Activated CD4-positive, alpha-beta T cell treated with anti-CD3 and anti-CD28 coated beads, Interleukin-2, amount 50 U/mL, for 1 hour (primary cell): ENCODE data around the gene RGL4.

Experiments used
- DNase-seq: peaks from one replicate; pipeline ENCODE4 v3.0.0-alpha.2; 2020

The RGL4 gene

DNA sequence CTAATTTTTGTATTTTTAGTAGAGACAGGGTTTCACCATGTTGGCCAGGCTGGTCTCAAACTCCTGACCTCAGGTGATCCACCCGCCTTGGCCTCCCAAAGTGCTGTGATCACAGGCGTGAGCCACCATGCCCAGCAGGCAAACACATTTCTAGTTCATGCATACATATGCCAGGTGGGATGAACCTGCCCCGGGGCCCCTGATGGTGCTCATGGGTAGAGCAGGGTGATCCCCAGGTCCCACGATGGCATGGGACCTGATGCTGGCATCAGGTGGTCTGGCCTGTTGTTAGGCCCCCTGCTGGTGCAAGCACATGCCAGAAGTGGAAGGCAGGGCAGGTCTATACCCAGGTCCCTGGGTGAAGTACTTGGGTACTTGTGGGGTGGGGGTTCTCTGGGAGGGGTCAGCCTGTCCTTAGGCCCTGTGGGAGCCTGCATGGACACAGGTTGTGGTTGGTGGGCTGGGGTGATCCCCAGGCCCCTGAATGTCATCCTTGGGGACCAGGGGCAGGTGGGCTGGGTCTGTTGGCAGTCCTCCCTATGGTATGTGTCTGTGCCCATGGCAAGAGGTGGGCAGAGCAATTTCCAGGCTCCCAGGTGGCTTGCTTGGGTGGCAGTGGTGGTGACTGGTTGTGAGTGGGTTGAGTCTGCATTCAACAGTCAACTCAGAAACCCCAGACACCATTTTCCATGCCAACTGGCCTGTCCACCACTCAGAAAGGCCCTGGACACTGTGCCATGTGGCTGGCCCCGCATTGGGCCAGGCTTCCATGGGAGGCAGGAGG is 9.6 kb upstream of the RGL4 start:
- no peak for DNase-seq

DNA sequence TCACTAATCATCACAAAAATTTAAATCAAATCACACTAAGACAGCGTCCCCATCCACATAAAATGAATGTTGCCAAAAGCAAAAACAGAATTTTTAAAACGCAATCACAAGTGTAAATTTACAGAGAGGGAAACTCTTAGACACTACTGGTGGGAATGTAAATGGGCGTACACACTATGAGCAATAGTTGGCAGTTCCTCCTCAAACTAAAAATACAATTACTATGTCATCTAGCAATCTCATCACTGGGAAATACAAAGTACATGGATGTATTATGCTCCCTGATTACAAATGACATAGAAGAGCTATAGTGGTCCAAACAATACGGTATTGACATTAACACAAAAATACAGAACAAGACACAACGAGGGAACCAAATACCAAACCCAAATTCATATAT is 8.7 kb upstream of the RGL4 start:
- no peak for DNase-seq

DNA sequence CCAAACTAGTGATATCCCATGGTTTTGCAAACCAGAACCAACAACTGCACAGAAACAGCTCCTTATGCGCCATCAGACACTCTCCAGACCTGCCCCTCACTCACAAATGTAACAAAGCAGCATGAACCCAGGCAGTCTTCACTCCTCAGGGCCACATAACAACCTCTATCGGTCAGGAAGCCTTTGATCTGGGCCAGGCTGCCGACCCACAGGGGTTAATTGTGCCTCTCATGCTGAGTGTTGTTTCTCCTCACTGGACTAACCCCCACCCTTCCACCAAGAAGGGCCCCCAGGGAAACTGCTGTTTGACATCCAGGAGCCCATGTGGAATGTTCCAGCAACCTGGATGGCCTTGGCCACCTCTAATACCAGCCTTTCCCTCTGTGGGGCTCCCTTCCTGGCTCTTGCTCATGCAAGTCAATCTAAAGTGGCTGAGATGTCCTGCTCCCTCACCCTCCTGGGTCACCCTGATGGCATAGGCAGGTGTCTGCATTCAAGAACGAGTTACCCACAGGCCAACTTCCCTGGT is 7.9 kb upstream of the RGL4 start:
- DNase-seq: no peak

DNA sequence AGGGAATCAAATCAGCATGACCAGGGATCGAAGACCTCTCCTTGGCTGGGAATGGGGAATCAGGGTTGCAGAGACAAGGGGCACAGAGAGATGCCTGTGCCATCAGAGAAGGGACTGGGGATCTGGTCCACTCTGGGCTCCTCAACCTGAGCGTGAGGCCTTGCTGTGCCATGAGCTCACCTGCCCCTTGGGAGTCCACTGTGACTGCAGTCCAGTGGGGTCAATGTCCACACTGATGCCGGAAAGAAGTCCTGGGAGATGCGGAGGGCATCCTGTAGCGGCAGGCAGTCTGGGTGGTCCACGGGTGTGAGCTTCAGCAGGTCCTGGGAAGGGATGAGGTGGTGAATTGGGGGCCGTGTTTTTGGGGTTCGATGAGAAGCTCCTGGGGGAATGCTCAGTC is 7.3 kb upstream of the RGL4 start:
- DNase-seq: no peak

DNA sequence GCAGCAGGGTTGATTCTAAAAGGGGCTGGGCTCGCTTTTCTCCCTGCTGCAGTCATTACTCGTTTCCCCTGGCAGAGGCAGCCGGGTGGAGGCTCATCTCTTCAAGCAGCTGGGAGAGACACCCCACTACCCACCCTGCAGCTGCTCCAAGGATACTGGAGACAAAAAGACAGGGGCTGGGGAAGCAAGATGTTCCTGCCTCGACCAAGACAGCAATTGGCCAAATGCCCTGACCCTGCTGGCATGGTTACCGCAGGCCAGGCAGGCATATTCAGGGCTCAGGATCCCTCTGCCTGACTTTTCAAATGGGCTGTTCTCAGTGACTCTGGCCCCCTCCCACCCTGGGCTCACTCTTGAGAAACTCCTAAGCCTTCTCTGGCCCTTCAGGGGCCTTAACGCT is 6.8 kb upstream of the RGL4 start:
- no peak for DNase-seq

DNA sequence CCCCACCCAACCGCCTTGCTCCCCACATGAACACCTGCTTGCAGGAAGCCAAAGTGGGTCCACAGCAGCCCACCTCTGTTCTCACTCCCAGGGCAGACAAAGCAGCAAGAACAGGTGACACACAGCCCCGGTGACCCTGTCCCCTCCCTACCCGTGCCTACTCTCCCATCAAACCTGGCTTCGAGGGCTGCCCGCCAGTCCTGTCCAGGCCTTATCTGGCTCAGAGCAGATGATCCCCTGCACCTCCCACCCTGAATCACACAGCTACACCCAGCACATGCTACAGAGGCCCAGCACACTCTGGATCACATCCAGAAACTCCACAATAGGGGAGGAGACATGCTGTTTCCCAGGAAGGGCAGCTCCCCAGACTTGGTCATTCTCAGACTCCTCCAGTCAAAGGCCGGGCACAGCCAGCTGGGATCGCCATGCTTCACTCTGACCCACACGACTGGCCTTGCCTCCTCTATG is 6.2 kb upstream of the RGL4 start:
- DNase-seq: no peak

DNA sequence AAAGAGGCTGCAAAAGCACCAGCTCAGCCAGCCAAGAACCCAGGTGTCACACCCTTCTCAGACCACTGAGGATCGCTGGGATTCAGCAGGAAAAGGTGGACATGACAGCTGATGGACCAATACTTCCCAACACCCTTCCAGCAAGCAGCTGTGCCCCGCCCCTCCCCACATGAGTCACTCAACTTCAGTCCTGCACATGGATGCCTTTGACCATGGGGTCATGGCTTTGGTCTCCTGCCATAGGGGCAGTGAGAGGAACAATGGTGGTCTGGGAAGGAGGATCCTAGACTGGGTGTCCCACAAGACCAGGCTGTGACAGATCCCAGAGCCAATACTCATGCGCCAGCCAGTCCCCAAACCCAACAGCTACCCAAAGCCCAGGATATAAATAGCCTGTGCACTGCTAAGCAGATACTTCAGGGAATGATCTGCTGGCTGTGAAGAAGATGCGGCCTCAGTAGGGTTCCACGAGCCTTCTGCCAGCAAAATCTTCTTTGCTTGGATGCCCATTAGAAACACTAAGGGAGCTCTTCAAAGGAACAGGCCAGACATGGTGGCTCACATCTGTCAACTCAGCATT is 5.5 kb upstream of the RGL4 start:
- DNase-seq: no peak

DNA sequence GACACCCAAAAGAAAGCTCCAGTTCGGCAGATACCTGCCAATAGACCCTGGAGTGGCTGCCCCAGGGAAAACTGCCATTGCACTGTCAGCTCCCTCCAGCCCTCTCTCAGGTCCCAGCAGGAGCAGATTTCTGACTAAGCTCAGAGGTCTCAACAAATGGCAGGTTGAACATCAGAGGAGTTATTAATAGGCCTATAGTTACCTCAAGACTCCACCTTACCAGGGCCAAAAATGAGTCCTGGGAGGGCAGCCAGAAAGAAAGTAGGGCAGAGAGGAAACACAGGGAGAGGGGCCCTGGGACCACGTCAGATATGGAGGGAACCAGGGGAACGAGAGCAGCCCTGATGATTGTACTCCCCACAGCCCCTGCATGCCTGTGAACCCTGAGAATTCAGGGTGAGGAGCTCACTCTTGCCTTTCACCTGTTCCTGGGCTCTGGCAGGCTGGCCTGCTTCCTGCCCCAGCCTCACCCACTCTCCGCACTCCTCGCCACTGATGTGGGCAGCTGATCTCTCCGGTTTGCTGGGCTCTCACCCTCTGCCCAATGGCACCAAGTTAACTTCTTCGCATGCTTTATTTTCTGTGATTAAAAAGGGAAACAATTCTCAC is 4.3 kb upstream of the RGL4 start:
- DNase-seq: no peak

DNA sequence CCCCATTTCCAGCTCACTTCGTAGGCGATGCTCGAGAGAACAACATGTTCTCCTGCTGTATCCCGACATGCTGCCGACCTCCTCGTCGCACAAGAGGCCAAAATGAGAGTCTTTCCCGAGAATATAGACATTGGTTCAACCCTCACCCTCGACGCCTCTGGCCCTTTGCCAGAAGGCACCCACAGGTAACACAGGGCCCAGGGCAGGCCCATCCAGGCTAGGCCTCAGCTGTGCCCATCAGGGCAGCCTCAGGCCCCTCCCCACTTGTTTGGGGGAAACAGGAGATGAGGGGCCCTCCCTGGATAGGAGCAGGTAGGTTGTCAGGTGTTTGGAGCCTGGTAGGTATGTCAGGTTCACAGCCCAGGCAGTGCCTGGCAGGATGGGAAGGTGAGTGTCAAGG is 2.7 kb upstream of the RGL4 start:
- DNase-seq: no peak

DNA sequence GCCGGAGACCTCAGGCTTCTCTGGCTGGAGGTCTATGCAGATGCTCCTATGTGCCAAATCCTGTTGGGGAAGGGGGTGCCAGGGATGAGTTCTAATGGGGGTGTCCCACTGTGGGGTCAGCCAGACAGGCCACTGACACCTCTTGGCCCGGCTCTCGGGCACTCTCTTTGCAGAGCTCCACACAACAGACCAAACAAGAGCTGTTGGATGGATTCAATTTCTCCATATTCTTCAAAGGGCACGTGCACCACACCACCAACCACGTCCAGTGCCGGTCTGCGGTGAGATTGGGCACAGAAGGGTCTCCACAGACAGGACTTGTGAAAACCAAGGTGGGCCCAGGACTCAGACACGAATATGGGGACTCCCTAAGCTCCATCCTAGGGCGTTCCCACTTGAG is 2.2 kb upstream of the RGL4 start:
- DNase-seq: no peak

DNA sequence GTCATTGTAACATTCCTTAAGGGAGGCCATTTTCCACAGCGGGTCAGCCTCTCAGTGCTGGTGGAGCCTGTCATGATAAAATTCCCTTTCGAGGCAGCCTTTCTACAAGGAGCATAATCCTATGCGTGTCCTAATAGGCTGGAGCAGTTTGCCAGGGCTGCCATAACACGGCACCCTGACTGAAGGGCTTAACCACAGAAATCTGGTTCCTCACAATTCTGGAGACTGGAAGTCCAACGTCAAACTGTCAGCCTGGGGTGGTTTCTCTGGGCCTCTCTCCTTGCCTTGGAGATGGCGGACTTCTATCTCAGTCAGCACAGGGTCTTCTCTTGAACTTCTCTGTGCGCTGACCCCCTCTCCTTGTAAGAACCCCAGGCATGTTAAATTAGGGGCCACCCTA is 1.4 kb upstream of the RGL4 start:
- no peak for DNase-seq

DNA sequence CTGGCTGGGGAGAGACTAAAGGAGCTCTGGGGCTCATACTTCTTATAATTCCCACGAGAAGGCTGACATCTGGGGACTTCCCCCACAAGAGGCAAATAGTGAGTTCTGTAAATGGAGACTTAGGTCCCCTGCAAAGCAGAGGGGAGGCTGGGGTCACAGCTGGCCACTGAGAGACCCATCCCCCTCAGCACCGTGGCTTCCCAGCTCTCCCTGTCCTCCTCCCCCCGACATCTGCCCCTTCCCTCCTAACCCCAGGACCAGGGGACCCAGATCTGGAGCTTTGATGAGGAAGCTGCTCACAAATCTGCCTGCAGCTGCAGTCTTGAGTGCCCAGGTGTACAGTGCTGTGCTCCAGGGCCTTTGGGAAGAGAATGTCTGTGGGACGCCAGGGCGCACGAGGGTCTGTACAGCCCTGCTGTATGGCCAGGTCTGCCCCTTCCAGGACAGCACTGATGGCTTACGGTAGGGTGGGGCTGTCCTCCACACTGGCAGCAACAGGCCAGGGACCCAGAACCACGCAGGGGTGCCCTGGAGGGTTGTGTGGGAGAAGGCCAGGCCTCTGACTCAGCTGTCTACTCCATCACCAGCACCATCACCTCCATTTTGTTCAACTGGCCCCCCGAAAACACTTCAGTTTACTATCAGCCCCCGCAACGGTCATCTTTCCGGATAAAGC is 1.1 kb downstream of the RGL4 start:
- DNase-seq: no peak

DNA sequence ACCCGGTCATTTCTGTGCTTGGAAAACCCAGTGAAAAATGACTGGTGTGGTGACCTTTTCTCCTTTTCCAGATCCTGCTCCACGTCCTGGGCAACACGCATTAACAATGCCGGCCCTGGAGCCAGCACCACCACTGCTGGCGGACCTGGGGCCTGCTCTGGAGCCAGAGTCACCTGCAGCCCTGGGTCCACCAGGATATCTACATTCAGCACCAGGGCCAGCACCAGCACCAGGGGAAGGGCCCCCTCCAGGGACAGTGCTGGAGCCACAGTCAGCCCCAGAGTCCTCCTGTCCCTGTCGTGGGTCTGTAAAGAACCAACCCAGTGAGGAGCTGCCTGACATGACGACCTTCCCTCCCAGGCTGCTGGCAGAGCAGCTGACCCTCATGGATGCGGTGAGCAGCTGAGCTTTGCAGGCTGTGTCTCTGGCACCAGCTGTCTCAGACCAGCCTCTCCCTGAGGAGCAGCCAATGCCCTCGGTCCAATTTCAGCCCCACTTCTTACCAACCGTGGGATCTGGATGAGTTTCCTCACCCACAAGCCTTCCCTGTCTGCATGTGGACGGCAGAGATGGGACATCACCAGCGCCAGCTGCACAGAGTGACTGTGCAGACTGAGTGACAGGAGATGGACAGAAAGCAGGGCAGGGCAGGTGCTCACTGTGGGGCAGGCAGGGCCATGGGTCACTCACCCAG is 1.9 kb downstream of the RGL4 start:
- no peak for DNase-seq

DNA sequence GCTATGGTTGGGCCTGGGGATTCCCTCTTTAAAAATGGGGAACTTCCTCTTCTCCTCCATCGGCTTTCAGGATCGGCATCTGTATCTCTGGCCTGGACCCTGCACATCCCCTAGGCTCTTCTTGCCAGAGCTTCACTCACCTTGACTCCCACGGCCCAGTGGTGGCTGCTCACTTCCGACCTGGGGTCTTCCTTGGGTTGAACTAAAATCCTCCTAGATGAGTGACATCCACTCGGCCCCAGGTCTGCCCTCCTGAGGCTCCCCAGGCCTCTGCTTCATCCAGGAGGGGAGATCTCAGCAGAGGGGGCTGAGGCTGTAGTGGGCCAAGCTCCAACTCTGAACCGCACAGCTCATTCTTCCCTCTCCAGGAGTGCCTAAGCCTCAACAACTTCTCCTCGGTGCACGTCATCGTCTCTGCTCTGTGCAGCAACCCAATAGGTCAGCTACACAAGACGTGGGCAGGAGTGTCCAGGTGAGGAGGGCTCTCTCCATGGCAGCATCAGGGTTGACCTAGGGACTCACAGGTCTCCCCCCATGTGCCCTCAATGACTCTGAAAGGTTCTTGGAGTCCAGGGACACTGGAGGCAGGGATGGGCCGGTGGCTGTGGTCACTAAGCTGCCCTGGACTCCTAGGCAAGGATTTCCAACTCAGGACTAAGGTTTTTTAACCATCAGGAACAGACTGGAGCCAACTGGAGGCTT is 3.3 kb downstream of the RGL4 start:
- DNase-seq: no peak

DNA sequence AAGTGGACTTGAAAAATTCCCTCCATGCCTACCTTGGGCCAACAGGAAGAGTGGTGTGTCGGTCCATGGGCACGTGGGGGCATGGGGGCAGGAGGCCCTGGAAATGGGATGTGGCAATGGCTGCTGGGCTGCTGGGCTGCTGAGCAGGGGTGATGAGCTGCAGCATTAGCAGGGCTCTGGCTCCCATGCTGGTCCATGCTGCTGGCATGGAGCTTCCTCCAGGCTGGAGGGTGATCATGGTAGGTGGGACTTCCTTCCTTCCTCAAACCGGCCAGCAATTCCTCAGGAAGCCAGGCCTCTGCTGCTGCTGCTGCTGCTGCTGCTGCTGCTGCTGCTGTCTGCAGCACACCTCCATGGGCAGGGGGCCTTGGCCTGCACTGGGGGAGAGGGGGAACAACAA is 4.3 kb downstream of the RGL4 start:
- DNase-seq: no peak

DNA sequence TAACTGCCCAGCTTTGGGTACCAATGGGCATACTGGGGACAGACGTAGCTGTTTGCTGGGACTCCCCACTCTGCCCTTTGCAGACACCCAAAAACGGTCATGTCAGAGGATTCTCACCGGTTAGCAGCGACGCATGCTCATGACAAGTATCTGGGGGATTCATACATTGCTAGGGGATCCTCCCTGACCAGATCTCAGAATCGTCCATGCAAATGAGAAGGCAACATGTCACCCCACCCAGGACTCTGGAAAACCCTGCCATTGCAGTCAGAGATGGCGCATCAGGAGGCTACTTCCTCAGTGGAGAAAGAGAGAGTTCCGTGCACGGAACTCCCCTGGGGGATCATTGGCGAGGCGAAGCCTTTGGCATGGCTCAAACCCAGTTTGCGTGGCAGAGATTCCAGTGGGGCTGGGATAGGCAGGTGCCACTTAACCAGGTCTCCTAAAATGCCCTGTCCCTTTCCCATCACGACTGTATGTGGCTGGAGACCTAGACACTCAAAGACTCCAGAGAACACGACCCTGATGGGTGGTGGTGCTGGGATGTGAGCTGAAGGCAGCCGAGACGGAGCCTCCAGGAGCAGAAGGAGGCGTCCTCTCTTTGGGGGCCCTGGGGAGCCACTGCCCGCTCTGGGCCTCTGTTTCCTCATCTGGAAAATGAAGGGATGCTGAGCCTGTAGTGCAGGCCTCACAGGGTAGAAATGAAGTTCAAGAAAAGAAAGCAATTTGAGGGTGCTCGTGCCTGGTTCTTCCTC is 4.9 kb downstream of the RGL4 start:
- DNase-seq: no peak

DNA sequence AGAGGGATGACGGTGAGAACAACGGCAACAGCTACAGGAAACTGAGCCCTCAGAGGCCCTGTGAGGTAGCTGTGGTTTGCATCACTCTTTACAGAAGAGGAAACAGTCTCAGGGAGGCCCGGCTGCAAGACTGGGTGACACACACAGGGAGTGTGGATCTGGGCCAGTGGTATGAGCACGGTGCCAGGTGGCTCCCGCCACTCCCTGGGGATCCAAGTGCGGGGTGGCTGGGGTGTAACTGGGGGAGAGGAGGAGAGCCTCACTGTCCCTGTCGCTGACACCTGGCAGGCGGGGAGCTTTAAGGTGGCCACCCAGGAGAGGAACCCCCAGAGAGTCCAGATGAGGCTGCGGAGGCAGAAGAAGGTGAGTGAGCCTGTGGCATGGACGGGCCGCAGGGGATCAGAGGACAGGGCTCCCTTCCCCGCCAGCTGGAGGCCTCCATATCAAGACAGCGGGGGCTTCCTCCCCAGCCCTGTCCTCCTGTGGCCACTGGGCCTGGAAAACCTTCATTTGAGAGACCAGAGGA is 5.6 kb downstream of the RGL4 start:
- DNase-seq: peak; percentile 75

DNA sequence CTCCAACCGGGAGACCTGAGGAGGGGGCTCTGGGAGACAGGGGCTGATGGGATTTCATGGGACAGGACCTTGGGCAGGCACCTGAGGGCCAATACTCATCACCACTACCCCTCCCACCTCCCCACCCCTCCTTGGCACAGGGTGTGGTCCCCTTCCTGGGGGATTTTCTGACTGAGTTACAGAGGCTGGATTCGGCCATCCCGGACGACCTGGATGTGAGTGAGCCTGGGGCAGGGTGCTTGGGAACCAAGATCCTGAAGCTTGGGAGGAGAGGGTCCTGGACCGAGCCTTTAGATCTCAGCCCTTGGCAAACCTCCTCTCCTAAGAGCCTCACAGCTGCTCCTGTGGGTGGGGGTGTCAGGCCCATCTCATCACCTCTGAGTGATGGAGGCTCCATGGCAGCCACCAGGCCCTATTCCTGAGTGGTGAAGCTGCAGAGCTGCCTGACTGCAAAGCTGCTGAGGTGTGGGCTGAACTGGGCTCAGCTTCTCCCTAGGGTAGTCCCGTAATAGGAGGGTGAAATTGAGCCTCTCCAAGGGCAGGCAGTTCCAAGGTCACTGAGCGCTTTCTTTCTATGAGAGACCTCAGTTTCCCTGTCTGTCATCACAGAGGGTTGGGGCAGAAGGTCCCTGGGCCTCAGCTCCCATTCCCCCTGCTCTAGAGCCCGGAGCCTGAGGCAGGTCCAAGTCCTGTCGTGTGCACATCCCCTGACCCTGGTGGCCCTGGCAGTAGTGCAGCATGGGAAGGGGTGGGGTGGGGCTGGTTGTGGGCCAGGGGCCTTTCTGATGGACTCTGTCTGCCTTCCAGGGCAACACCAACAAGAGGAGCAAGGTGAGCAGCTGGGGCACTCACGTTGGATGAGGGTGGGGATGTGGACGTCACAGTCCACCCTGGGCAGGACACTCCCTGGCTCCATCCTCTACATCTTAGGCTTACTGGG is 6.5 kb downstream of the RGL4 start:
- no peak for DNase-seq

DNA sequence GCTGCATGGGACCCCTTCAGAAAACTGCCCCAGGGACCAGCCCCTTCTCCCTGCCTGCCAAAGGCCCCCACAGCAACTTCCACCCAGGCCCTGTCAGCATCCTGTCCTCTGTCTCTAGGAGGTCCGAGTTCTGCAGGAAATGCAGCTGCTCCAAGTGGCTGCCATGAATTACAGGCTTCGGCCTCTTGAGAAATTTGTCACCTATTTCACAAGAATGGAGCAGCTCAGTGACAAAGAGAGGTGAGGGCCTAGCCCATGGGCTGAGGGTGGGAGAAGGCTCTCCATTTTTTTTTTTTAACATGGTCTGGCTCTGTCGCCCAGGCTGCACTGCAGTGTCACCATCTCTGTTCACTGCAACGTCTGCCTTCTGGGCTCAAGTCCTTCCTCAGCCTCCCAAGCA is 7.3 kb downstream of the RGL4 start:
- DNase-seq: no peak

DNA sequence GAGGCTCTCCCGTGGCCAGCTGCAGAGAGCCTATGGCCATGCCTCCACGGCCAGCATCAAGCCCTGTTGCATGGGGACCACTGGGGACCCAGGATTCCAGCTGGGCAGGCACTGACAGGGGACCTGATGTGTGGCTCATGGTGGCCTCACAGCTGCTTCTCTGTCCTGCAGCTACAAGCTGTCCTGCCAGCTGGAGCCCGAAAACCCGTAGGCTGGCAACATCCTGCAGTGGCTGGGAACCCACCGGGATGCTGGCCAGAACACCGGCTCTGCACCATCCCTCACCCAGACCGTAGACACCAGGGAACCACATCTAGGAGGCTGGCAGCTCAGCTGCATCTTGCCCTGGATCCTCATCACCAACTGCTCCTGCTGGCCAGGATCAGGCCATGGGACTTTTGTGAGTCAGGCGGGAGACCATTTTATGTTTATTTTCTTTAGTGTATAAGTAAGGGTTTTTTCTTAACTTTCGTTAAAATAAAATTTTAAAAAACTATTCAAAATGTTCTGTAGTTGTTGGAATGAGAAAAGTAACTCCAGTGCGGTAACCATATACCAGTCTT is 7.9 kb downstream of the RGL4 start:
- DNase-seq: no peak
